GM12878 (cell line): ENCODE results near the gene ADSS1. TPM values are rescaled to one million over a fixed set of nuclear protein-coding genes. Genes with fewer than 3 reads are reported as not detected.

ENCODE experiments used
- ATAC-seq: fragments of 200-7000 bp; cut with Tn5 transposase; 3 replicates; pipeline ENCODE4 v1.9.1; 2020; ENCODE audit warnings: mild to moderate bottlenecking, moderate library complexity
- BruUV-seq: library from RNA; stranded (reverse); fragments of 400-500 nt; replicated peaks from 2 replicates; lab custom pipeline; 2021; lab: Mats Ljungman, UMichigan
- CTCF ChIA-PET: fragments of 300-600 bp; sonication (Branson Sonifier 250); formaldehyde crosslinking; extraction: SDS; loops from one replicate; lab custom pipeline; 2021; ENCODE audit warnings: inconsistent platforms; lab: Yijun Ruan, JAX
- POLR2A ChIA-PET: fragments of 350-600 bp; formaldehyde crosslinking; extraction: SDS; loops from one replicate; lab custom pipeline; 2021; ENCODE audit warnings: inconsistent platforms; lab: Charles Lee
- RAD21 ChIA-PET: fragments of 300-600 bp; sonication (Branson Sonifier 250); formaldehyde crosslinking; loops from one replicate; lab custom pipeline; 2023; ENCODE audit warnings: antibody characterized with exemption; ENCODE audit not compliant: unreplicated experiment; lab: Charles Lee
- SMC1A ChIA-PET: fragments of 300-600 bp; sonication (Branson Sonifier 250); formaldehyde crosslinking; loops from one replicate; lab custom pipeline; 2023; ENCODE audit not compliant: unreplicated experiment, uncharacterized antibody; lab: Charles Lee
- DNase-seq: peaks from one replicate; pipeline ENCODE4 v3.0.0-alpha.2; 2011; ENCODE audit warnings: low read depth, low spot score
- FAIRE-seq: peaks from 3 replicates; lab custom pipeline; 2011; peaks lifted over from hg19 to GRCh38; lab: Jason Lieb, UNC
- H2AFZ ChIP-seq: 2 replicates; pipeline ENCODE4 v1.6.0; 2011; ENCODE audit warnings: low read depth, low read length, control low read depth; ENCODE audit not compliant: control insufficient read depth
- H3K27ac ChIP-seq: 2 replicates; pipeline ENCODE4 v1.5.1; 2011; ENCODE audit warnings: control low read depth; ENCODE audit not compliant: control insufficient read depth, insufficient read depth
- H3K27me3 ChIP-seq, 2 experiments: replicated peaks in 1 of 2; 2 replicates each; pipeline versions ENCODE4 v1.6.0 to v1.6.1; 2011; ENCODE audit warnings: low read length in 1 of 2; ENCODE audit not compliant: control insufficient read depth in 2 of 2, insufficient read depth in 2 of 2
- H3K36me3 ChIP-seq, 2 experiments: 2 replicates each; pipeline ENCODE4 v1.5.1; 2011; ENCODE audit warnings: low read length in 1 of 2; ENCODE audit not compliant: control insufficient read depth in 2 of 2, insufficient read depth in 2 of 2
- H3K4me1 ChIP-seq: 2 replicates; pipeline ENCODE4 v1.6.1; 2011; ENCODE audit warnings: mild to moderate bottlenecking, low read length, moderate library complexity, mixed read lengths; ENCODE audit not compliant: control insufficient read depth, insufficient read depth
- H3K4me2 ChIP-seq: 2 replicates; pipeline ENCODE4 v1.6.0; 2011; ENCODE audit warnings: control low read depth; ENCODE audit not compliant: control insufficient read depth, insufficient read depth
- H3K4me3 ChIP-seq: fragments of 200-600 bp; sonication (generic); 2 replicates; pipeline ENCODE4 v1.5.1; 2016
- H3K79me2 ChIP-seq: 2 replicates; pipeline ENCODE4 v1.6.0; 2011; ENCODE audit warnings: low read length; ENCODE audit not compliant: control insufficient read depth, insufficient read depth
- H3K9ac ChIP-seq: 2 replicates; pipeline ENCODE4 v1.8.0; 2011; ENCODE audit warnings: low read length, control low read depth, mixed read lengths; ENCODE audit not compliant: control insufficient read depth, insufficient read depth
- H3K9me3 ChIP-seq: replicated peaks from 3 replicates; pipeline ENCODE4 v1.5.1; 2011; ENCODE audit warnings: mild to moderate bottlenecking, low read length; ENCODE audit not compliant: control insufficient read depth, insufficient read depth
- H4K20me1 ChIP-seq: 2 replicates; pipeline ENCODE4 v1.6.0; 2011; ENCODE audit not compliant: control insufficient read depth, insufficient read depth
- BHLHE40 ChIP-seq, 2 experiments: fragments of 450-650 bp in 1 of 2; IDR thresholded peaks; 2 replicates each; pipeline ENCODE4 v1.6.1; 2011 to 2017; ENCODE audit warnings: low read depth in 2 of 2, borderline replicate concordance in 1 of 2, improper control_type of control experiment in 1 of 2, low read length in 1 of 2, mild to moderate bottlenecking in 1 of 2
- EGR1 ChIP-seq, 2 experiments: IDR thresholded peaks; 1 replicate in 1 of 2; 2 replicates in 1 of 2; pipeline ENCODE4 v1.6.1; 2011 to 2012; ENCODE audit warnings: low read depth in 2 of 2, low read length in 2 of 2, borderline replicate concordance in 1 of 2, mild to moderate bottlenecking in 1 of 2, moderate library complexity in 1 of 2
- EP300 ChIP-seq, 2 experiments: fragments of 150-350 bp in 1 of 2; IDR thresholded peaks; 2 replicates each; pipeline ENCODE4 v1.6.1; 2011 to 2012; ENCODE audit warnings: low read depth in 2 of 2, low read length in 2 of 2, borderline replicate concordance in 1 of 2, improper control_type of control experiment in 1 of 2, inconsistent platforms in 1 of 2; ENCODE audit not compliant: control insufficient read depth in 1 of 2
- JUND ChIP-seq: IDR thresholded peaks from 2 replicates; pipeline ENCODE4 v1.6.1; 2012; ENCODE audit warnings: low read depth, mild to moderate bottlenecking, low read length, improper control_type of control experiment, moderate library complexity
- PKNOX1 ChIP-seq: fragments of 450-650 bp; IDR thresholded peaks from 2 replicates; pipeline ENCODE4 v1.6.1; 2016; ENCODE audit warnings: mild to moderate bottlenecking
- POLR2AphosphoS2 ChIP-seq: IDR thresholded peaks from 2 replicates; pipeline ENCODE4 v1.6.1; 2011; ENCODE audit warnings: low read depth, mild to moderate bottlenecking, low read length, improper control_type of control experiment, moderate library complexity
- RBBP5 ChIP-seq: fragments of 200-600 bp; sonication (generic); conservative IDR thresholded peaks from 2 replicates; pipeline ENCODE4 v1.6.1; 2016
- SIN3A ChIP-seq: IDR thresholded peaks from 2 replicates; pipeline ENCODE4 v1.6.1; 2012; ENCODE audit warnings: low read depth, low read length, improper control_type of control experiment
- SREBF1 ChIP-seq: IDR thresholded peaks from 2 replicates; pipeline ENCODE4 v1.6.1; 2012; ENCODE audit warnings: mild to moderate bottlenecking, low read length
- SUZ12 ChIP-seq: fragments of 200-600 bp; sonication (generic); IDR thresholded peaks from one replicate; pipeline ENCODE4 v1.6.1; 2018; ENCODE audit warnings: antibody characterized with exemption, mild to moderate bottlenecking; ENCODE audit not compliant: unreplicated experiment
- TBL1XR1 ChIP-seq: IDR thresholded peaks from 2 replicates; pipeline ENCODE4 v1.6.1; 2012; ENCODE audit warnings: low read depth, low read length, improper control_type of control experiment
- TCF12 ChIP-seq: IDR thresholded peaks from 2 replicates; pipeline ENCODE4 v1.6.1; 2011; ENCODE audit warnings: low read depth, mild to moderate bottlenecking, low read length
- TCF7 ChIP-seq: IDR thresholded peaks from 2 replicates; pipeline ENCODE4 v1.6.1; 2014; ENCODE audit warnings: antibody characterized with exemption, borderline replicate concordance
- ZNF24 ChIP-seq: fragments of 450-650 bp; IDR thresholded peaks from 2 replicates; pipeline ENCODE4 v1.6.1; 2017; ENCODE audit warnings: antibody characterized with exemption, mild to moderate bottlenecking
- WGBS: methylation state at CpG from one replicate; pipeline ENCODE4 v1.1.6; 2016; ENCODE audit warnings: low lambda C conversion rate; ENCODE audit not compliant: insufficient replicate concordance, insufficient coverage; ENCODE audit errors: missing lambda C conversion rate; 5-methylcytosine and 5-hydroxymethylcytosine counted together
- in situ Hi-C: fragments of 300-500 bp; cut with MboI; formaldehyde crosslinking; loops from 9 replicates; pipeline ENCODE4 v1.14.3; 2018; ENCODE audit warnings: mixed read lengths
- intact Hi-C: fragments of 100-400 bp; cut with micrococcal nuclease; formaldehyde crosslinking; loops from one replicate; pipeline ENCODE4 v1.14.2; 2022; ENCODE audit not compliant: unreplicated experiment
- polyA plus RNA-seq, 11 experiments: library from polyadenylated mRNA; depleted of rRNA in 4 of 11; unstranded in 6 of 11; stranded (reverse) in 5 of 11; fragments of >200 nt; fragmentation: Nextera tagmentation in 4 of 11; fragmentation: Illumina TruSeq in 1 of 11; extraction: Ambion mirVana in 4 of 11; extraction: Trizol in 1 of 11; gene quantifications; 1 replicate in 1 of 11; 2 replicates in 10 of 11; pipeline versions ENCODE4 v1.2.1 to v1.2.3, GENCODE V29; 2011 to 2016; ENCODE audit warnings: inconsistent platforms in 2 of 11, missing spikeins in 2 of 11, low read depth in 1 of 11
- total RNA-seq, 4 experiments: library from RNA; depleted of rRNA in 3 of 4; stranded (reverse); fragments of >200 nt in 3 of 4; fragmentation: Illumina TruSeq in 1 of 4; extraction: Trizol in 1 of 4; gene quantifications; 2 replicates each; pipeline versions ENCODE4 v1.2.1 to v1.2.3, GENCODE V29; 2013 to 2021
- TF ChIP-seq, protein P1 (sequence below): fragments of 450-650 bp; IDR thresholded peaks from 2 replicates; pipeline ENCODE4 v1.6.1; 2018; ENCODE audit warnings: mild to moderate bottlenecking, low read depth, moderate library complexity; ENCODE audit not compliant: partially characterized antibody

Gene ADSS1
- total and polyA plus RNA-seq, 10 of the 15 experiments (the other 5 are each of a cell fraction or from before 2014, with no cell fraction given): 0.11 to 0.45 (median 0.28) TPM; not detected in 5

DNA sequence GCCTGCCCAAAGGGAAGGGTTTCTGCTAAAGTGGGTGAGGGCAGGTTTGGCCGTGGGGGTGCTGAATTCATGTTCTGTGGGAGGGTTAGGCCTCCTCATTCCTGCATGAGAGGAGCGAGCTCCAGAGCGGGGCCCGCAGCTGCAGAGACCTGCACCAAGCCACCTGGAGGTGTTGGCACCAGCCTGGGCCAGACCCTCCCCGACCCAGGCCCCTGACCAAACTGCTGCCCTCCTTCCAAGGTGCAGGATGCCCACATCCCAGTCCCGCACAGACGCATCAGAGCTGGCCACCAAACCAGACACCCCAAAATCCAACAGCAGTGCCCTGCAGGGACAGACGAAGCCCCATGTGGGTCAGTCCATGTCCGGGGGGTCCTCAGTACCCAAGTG, 10.6 kb downstream of the ADSS1 start:
- 56% methylated on average over 9 of the region's 9 CpGs for WGBS
- RAD21 ChIA-PET: no interaction called here

More for the DNA sequence above, 10.6 kb downstream of the ADSS1 start:
- ATAC-seq (no peak), DNase-seq (no peak), FAIRE-seq (no peak)
- in situ Hi-C loops (no loop called here), intact Hi-C loops (no loop called here)
- no peak overlapping the region for H3K27ac ChIP-seq
- no peak overlapping the region for H3K9ac ChIP-seq
- H4K20me1 ChIP-seq: no peaks in the 10 kb centered on the region
- ChIA-PET CTCF (no interaction called here), POLR2A (no interaction called here), SMC1A (no interaction called here)
- no peak overlapping the region for H3K4me3 ChIP-seq
- no peaks in the 10 kb centered on the region for H3K9me3 ChIP-seq
- H3K4me2 ChIP-seq: no peak overlapping the region
- H3K4me1 ChIP-seq: no peaks in the 10 kb centered on the region
- H3K79me2 ChIP-seq: no peaks in the 10 kb centered on the region
- no peaks in the 10 kb centered on the region; a peak in 3 of 4 replicates for H3K27me3 ChIP-seq
- no peaks in the 10 kb centered on the region for H3K36me3 ChIP-seq
- no TSS peak for BruUV-seq
- TF ChIP-seq POLR2AphosphoS2 (no peak), BHLHE40 (IDR thresholded peaks at IDR 0.05; ENCODE audit: borderline replicate concordance in 1 of 2, low read depth in 2 of 2, low read length in 1 of 2) (no peak), PKNOX1 (no peak), RBBP5 (no peak), EP300 (IDR thresholded peaks at IDR 0.05; ENCODE audit: borderline replicate concordance in 1 of 2, control insufficient read depth in 1 of 2, low read depth in 2 of 2, low read length in 2 of 2) (no peak), TBL1XR1 (no peak), ZNF24 (no peak), SIN3A (no peak), SUZ12 (no peak), JUND (no peak), EGR1 (IDR thresholded peaks at IDR 0.05; ENCODE audit: borderline replicate concordance in 1 of 2, low read depth in 2 of 2, low read length in 2 of 2) (no peak), TCF12 (no peak), TCF7 (no peak), SREBF1 (no peak)
- TF ChIP-seq, protein P1, sequence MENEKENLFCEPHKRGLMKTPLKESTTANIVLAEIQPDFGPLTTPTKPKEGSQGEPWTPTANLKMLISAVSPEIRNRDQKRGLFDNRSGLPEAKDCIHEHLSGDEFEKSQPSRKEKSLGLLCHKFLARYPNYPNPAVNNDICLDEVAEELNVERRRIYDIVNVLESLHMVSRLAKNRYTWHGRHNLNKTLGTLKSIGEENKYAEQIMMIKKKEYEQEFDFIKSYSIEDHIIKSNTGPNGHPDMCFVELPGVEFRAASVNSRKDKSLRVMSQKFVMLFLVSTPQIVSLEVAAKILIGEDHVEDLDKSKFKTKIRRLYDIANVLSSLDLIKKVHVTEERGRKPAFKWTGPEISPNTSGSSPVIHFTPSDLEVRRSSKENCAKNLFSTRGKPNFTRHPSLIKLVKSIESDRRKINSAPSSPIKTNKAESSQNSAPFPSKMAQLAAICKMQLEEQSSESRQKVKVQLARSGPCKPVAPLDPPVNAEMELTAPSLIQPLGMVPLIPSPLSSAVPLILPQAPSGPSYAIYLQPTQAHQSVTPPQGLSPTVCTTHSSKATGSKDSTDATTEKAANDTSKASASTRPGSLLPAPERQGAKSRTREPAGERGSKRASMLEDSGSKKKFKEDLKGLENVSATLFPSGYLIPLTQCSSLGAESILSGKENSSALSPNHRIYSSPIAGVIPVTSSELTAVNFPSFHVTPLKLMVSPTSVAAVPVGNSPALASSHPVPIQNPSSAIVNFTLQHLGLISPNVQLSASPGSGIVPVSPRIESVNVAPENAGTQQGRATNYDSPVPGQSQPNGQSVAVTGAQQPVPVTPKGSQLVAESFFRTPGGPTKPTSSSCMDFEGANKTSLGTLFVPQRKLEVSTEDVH: no peak
- H2AFZ ChIP-seq: no peak overlapping the region
